Osteoblast (primary cell): ENCODE data around the gene SH3BP2. TPM values are rescaled to one million over a fixed set of nuclear protein-coding genes. Genes with fewer than 3 reads are reported as not detected.

ENCODE experiments used
- DNase-seq: peaks from one replicate; pipeline ENCODE4 v3.0.0; 2011; ENCODE audit warnings: low spot score, mixed read lengths; ENCODE audit not compliant: insufficient read length; ENCODE audit errors: missing footprints
- H2AFZ ChIP-seq: 2 replicates; pipeline ENCODE4 v1.6.0; 2011; ENCODE audit warnings: mild to moderate bottlenecking, low read length
- H3K27ac ChIP-seq: 2 replicates; pipeline ENCODE4 v1.5.1; 2011; ENCODE audit warnings: mild to moderate bottlenecking, low read depth, low read length, moderate library complexity
- H3K27me3 ChIP-seq: 2 replicates; pipeline ENCODE4 v1.6.0; 2012; ENCODE audit warnings: mild to moderate bottlenecking, control low read depth, inconsistent platforms, low read length, moderate library complexity; ENCODE audit not compliant: insufficient read depth
- H3K36me3 ChIP-seq: 2 replicates; pipeline ENCODE4 v1.5.1; 2011; ENCODE audit warnings: mild to moderate bottlenecking, low read length, control low read depth, moderate library complexity; ENCODE audit not compliant: insufficient read depth
- H3K4me1 ChIP-seq: 2 replicates; pipeline ENCODE4 v1.5.1; 2011; ENCODE audit warnings: mild to moderate bottlenecking, low read length, control low read depth, moderate library complexity; ENCODE audit not compliant: insufficient read depth
- H3K4me2 ChIP-seq: 2 replicates; pipeline ENCODE4 v1.6.0; 2011; ENCODE audit warnings: mild to moderate bottlenecking, low read length; ENCODE audit not compliant: insufficient read depth
- H3K4me3 ChIP-seq: fragments of 200-600 bp; sonication (generic); 3 replicates; pipeline ENCODE4 v1.5.1; 2012; ENCODE audit warnings: mild to moderate bottlenecking, low read length, inconsistent platforms; ENCODE audit not compliant: insufficient read depth
- H3K79me2 ChIP-seq: 2 replicates; pipeline ENCODE4 v1.6.0; 2012; ENCODE audit warnings: mild to moderate bottlenecking, low read length, control low read depth, inconsistent platforms; ENCODE audit not compliant: insufficient read depth
- H3K9me3 ChIP-seq: 2 replicates; pipeline ENCODE4 v1.5.1; 2011; ENCODE audit warnings: low read depth, low read length, control low read depth
- H4K20me1 ChIP-seq: 2 replicates; pipeline ENCODE4 v1.6.0; 2012; ENCODE audit warnings: mild to moderate bottlenecking, low read length, control low read depth; ENCODE audit not compliant: insufficient read depth
- total RNA-seq: library from RNA; depleted of rRNA; stranded (reverse); fragments of >200 nt; gene quantifications from 2 replicates; pipeline ENCODE4 v1.2.3, GENCODE V29; 2012
- TF ChIP-seq, protein P1 (sequence below): IDR thresholded peaks from 2 replicates; pipeline ENCODE4 v1.5.1; 2011; ENCODE audit warnings: mild to moderate bottlenecking, low read depth, low read length, moderate library complexity; ENCODE audit errors: extremely low read depth

SH3BP2 gene
- total RNA-seq, 1 donor: 26.4 TPM

DNA sequence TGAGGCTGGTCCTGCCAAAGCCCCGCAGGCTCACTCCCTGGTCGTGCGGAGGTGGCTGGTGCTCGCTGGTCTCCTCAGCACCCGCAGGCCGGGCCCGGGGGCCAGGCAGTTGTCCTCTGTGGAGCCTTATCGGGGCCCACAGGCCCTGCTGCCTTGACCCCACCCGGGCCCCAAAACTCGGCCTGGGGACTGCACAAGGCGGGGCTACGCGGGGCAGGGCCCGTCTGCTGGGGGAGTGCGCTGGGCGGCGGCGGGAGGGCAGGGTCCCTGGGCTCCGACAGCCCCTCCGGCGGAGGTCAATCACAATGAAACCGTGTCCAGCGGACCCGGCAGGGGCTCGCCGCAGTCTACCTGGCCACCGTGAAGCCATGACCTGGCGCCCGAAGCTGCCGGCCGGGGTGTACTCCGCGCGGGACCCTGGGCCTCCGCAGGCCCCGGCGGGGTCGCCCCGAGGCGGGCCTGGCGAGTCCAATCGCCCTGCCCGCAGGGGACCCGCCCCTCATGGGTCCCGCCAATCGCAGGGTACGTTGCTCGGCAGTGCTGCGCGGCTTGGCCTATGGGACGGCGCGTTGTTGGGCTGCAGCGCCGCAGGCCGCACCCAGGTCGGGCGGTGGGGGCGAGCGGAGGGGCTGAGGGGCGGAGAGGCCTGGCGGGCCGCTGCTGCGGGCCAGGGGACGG, 50.5 kb downstream of the SH3BP2 start, which contains the start of gene ADD1:
Gene ADD1, plus strand, starts transcription at position 582 of the 678 bp plus-strand sequence. CDS start 32,072 bp downstream, outside the sequence.
- H3K4me3 ChIP-seq: peak within 1 kb of the TSS; percentile 89
- H3K9me3 ChIP-seq: no peaks in the 10 kb centered on the region
- H4K20me1 ChIP-seq: peaks cover 35% of the 10 kb centered on the region
- no peaks in the 10 kb centered on the region for H3K27me3 ChIP-seq
- TF ChIP-seq, protein P1, sequence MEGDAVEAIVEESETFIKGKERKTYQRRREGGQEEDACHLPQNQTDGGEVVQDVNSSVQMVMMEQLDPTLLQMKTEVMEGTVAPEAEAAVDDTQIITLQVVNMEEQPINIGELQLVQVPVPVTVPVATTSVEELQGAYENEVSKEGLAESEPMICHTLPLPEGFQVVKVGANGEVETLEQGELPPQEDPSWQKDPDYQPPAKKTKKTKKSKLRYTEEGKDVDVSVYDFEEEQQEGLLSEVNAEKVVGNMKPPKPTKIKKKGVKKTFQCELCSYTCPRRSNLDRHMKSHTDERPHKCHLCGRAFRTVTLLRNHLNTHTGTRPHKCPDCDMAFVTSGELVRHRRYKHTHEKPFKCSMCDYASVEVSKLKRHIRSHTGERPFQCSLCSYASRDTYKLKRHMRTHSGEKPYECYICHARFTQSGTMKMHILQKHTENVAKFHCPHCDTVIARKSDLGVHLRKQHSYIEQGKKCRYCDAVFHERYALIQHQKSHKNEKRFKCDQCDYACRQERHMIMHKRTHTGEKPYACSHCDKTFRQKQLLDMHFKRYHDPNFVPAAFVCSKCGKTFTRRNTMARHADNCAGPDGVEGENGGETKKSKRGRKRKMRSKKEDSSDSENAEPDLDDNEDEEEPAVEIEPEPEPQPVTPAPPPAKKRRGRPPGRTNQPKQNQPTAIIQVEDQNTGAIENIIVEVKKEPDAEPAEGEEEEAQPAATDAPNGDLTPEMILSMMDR: no peak
- peak within 1 kb of the TSS; percentile 78 for H3K27ac ChIP-seq
- H3K4me1 ChIP-seq: peaks cover 19% of the 10 kb centered on the region
- no peaks in the 10 kb centered on the region for H3K36me3 ChIP-seq
- peak; percentile 100 for DNase-seq
- H2AFZ ChIP-seq: peak within 1 kb of the TSS; percentile 85
- peaks cover 50% of the 10 kb centered on the region for H3K79me2 ChIP-seq
- peak within 1 kb of the TSS; percentile 97 for H3K4me2 ChIP-seq

DNA sequence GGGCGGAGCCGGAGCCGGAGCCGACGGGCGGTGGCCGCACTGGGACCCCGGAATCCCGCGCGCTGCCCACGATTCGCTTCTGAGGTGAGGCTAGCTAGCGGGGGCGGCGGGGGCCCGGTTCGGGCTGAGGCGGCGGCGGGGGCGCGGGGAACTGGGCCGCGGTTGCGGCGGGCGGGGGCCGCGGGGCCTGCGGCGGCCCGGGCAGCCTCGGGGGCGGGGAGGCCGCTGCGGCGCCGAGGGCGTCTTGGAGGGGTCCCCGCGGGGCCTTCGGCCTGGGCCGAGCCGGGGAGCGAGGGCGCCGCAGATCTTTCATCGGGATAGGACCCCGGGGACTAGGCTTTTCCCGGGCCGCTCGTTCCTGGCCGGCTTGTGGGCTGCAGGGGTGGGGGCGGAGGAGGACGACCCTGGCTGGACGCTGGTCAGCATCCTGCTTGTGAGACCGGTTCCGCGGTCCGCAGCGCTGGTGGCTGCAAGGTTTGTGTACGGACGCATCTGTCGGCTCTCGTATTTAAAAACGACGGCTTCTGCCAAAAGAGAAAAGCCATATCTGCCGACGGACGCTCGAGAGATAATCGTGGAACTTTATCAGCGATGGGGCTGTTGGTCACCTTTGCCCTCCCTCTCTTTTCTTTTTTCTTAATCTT, 51.2 kb downstream of the SH3BP2 start:
- H3K9me3 ChIP-seq: no peaks in the 10 kb centered on the region
- peak overlapping the region; percentile 42 for H2AFZ ChIP-seq
- H3K4me2 ChIP-seq: peak overlapping the region; percentile 97
- no peaks in the 10 kb centered on the region for H3K27me3 ChIP-seq
- peaks cover 19% of the 10 kb centered on the region for H3K4me1 ChIP-seq
- DNase-seq: peak; percentile 82
- peaks cover 42% of the 10 kb centered on the region for H4K20me1 ChIP-seq
- H3K4me3 ChIP-seq: peak overlapping the region; percentile 89
- H3K27ac ChIP-seq: peak overlapping the region; percentile 21
- no peaks in the 10 kb centered on the region for H3K36me3 ChIP-seq
- H3K79me2 ChIP-seq: peaks cover 57% of the 10 kb centered on the region
- TF ChIP-seq, protein P1: no peak

DNA sequence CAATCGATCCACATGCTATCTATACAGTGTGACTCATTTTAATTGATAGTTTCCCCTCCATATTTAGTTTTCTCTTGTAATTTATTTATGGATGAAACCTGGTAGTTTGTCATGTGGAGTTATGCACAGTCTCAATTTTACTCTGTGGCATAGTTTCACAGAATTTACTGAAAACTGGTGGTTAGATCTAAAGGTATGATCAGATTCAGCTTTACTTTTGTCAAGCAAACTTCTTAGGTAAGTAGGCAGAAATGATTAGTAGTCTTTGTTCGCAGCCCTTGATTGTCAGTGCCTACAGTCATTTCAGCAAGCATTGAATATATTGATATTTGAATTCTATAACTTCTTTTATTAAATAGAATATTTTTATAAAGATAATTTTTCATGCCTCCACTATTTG, 53.3 kb downstream of the SH3BP2 start:
- DNase-seq: no peak
- Histone ChIP-seq H3K36me3 (no peaks in the 10 kb centered on the region), H3K27ac (no peak overlapping the region), H3K4me3 (no peak overlapping the region), H3K27me3 (no peaks in the 10 kb centered on the region), H3K4me2 (no peak overlapping the region), H3K79me2 (peaks cover 75% of the 10 kb centered on the region), H2AFZ (no peak overlapping the region), H3K4me1 (peaks cover 19% of the 10 kb centered on the region), H4K20me1 (peaks cover 56% of the 10 kb centered on the region), H3K9me3 (no peaks in the 10 kb centered on the region)
- TF ChIP-seq, protein P1: no peak

DNA sequence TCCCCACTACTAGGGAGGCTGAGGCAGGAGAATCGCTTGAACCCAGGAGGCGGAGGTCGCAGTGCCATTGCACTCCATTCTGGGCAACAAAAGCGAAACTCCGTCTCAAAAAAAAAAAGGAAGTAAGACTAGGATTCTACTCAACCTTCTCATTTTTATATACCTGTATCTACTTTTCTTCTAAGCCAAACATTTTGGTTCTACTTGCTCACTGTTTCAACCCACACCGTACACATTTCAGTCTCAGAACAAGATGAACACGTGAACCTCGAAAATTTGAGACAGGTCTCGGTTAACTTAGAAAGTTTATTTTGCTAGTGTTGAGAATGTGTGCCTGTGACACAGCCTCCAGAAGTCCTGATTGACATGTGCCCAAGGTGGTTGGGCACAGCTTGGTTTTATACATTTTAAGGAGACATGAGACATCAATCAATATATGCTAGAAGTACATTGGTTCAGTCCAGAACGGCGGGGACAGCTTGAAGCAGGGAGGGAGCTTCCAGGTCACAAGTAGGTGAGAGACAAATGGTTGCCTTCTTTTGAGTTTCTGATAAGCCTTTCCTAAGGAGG, 54.5 kb downstream of the SH3BP2 start:
- TF ChIP-seq, protein P1: no peak
- no peak overlapping the region for H3K4me2 ChIP-seq
- H2AFZ ChIP-seq: no peak overlapping the region
- H3K79me2 ChIP-seq: peaks cover 85% of the 10 kb centered on the region
- H3K4me1 ChIP-seq: peaks cover 17% of the 10 kb centered on the region
- no peak overlapping the region for H3K27ac ChIP-seq
- H3K9me3 ChIP-seq: no peaks in the 10 kb centered on the region
- H3K36me3 ChIP-seq: no peaks in the 10 kb centered on the region
- H3K4me3 ChIP-seq: no peak overlapping the region
- H3K27me3 ChIP-seq: no peaks in the 10 kb centered on the region
- no peak for DNase-seq
- H4K20me1 ChIP-seq: peaks cover 63% of the 10 kb centered on the region
